NCI-H1048 (cell line): ENCODE measurements around the gene PRKG2.

Experiments used
- DNase-seq: peaks from one replicate; lab custom pipeline; 2025; lab: John Stamatoyannopoulos, UW

Gene PRKG2

GRCh38 chr4:81095389-81095788, 119.6 kb downstream of the PRKG2 start:
- DNase-seq: no peak

GRCh38 chr4:81093720-81094401, 121.2 kb downstream of the PRKG2 start:
- no peak for DNase-seq

GRCh38 chr4:81085979-81086378, 129.0 kb downstream of the PRKG2 start:
- no peak for DNase-seq

- DNase-seq: no peak
Measured at GRCh38 chr4:81085291-81085690, 129.7 kb downstream of the PRKG2 start.

GRCh38 chr4:81084634-81085033, 130.4 kb downstream of the PRKG2 start:
- DNase-seq: no peak

- no peak for DNase-seq
Measured at GRCh38 chr4:81084029-81084428, 131.0 kb downstream of the PRKG2 start.

- no peak for DNase-seq
Measured at GRCh38 chr4:81081156-81081555, 133.9 kb downstream of the PRKG2 start.

- no peak for DNase-seq
Measured at GRCh38 chr4:81071013-81071412, 144.0 kb downstream of the PRKG2 start.

GRCh38 chr4:81069706-81070331, 145.2 kb downstream of the PRKG2 start:
- DNase-seq: peak; percentile 70

GRCh38 chr4:81065446-81065845, 149.6 kb downstream of the PRKG2 start:
- DNase-seq: no peak

- no peak for DNase-seq
Measured at GRCh38 chr4:81062001-81062400, 153.0 kb downstream of the PRKG2 start.

- no peak for DNase-seq
Measured at GRCh38 chr4:81061344-81061730, 153.7 kb downstream of the PRKG2 start.

GRCh38 chr4:81060587-81061343, 154.3 kb downstream of the PRKG2 start:
- no peak for DNase-seq

- DNase-seq: no peak
Measured at GRCh38 chr4:81058621-81059020, 156.4 kb downstream of the PRKG2 start.

- DNase-seq: peak; percentile 26
Measured at GRCh38 chr4:81052119-81053068, 162.6 kb downstream of the PRKG2 start.

GRCh38 chr4:81049907-81050306, 165.1 kb downstream of the PRKG2 start:
- no peak for DNase-seq

- DNase-seq: no peak
Measured at GRCh38 chr4:81049330-81049729, 165.7 kb downstream of the PRKG2 start.

- no peak for DNase-seq
Measured at GRCh38 chr4:81042578-81043365, 172.2 kb downstream of the PRKG2 start.

GRCh38 chr4:81040012-81040659, 174.9 kb downstream of the PRKG2 start:
- DNase-seq: no peak

- no peak for DNase-seq
Measured at GRCh38 chr4:81039351-81039972, 175.6 kb downstream of the PRKG2 start.
